ENCODE data around the gene SOHLH1. TPM values are rescaled to one million over a fixed set of nuclear protein-coding genes. Genes with fewer than 3 reads are reported as not detected.

The SOHLH1 gene
- total RNA-seq, 4 donors from 2014 or later, result not detected

- Histone ChIP-seq H3K4me3 (no peak overlapping the region), H3K27me3 (no peaks in the 10 kb centered on the region), H3K9me3 (no peaks in the 10 kb centered on the region), H3K4me1 (no peaks in the 10 kb centered on the region), H3K27ac (no peak overlapping the region), H3K36me3 (no peaks in the 10 kb centered on the region)
- DNase-seq, result no peak
- TF ChIP-seq POLR2A (IDR thresholded peaks at IDR 0.05), result no peak
- TF ChIP-seq, protein P1, sequence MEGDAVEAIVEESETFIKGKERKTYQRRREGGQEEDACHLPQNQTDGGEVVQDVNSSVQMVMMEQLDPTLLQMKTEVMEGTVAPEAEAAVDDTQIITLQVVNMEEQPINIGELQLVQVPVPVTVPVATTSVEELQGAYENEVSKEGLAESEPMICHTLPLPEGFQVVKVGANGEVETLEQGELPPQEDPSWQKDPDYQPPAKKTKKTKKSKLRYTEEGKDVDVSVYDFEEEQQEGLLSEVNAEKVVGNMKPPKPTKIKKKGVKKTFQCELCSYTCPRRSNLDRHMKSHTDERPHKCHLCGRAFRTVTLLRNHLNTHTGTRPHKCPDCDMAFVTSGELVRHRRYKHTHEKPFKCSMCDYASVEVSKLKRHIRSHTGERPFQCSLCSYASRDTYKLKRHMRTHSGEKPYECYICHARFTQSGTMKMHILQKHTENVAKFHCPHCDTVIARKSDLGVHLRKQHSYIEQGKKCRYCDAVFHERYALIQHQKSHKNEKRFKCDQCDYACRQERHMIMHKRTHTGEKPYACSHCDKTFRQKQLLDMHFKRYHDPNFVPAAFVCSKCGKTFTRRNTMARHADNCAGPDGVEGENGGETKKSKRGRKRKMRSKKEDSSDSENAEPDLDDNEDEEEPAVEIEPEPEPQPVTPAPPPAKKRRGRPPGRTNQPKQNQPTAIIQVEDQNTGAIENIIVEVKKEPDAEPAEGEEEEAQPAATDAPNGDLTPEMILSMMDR (IDR thresholded peaks at IDR 0.05), result no peak
Observed at GRCh38 chr9:135745189-135745588, 45.9 kb upstream of the SOHLH1 start.

GRCh38 chr9:135744333-135745070 is 45.2 kb upstream of the SOHLH1 start:
- no peaks in the 10 kb centered on the region for H3K4me1 ChIP-seq
- H3K27me3 ChIP-seq, result no peaks in the 10 kb centered on the region

DNA sequence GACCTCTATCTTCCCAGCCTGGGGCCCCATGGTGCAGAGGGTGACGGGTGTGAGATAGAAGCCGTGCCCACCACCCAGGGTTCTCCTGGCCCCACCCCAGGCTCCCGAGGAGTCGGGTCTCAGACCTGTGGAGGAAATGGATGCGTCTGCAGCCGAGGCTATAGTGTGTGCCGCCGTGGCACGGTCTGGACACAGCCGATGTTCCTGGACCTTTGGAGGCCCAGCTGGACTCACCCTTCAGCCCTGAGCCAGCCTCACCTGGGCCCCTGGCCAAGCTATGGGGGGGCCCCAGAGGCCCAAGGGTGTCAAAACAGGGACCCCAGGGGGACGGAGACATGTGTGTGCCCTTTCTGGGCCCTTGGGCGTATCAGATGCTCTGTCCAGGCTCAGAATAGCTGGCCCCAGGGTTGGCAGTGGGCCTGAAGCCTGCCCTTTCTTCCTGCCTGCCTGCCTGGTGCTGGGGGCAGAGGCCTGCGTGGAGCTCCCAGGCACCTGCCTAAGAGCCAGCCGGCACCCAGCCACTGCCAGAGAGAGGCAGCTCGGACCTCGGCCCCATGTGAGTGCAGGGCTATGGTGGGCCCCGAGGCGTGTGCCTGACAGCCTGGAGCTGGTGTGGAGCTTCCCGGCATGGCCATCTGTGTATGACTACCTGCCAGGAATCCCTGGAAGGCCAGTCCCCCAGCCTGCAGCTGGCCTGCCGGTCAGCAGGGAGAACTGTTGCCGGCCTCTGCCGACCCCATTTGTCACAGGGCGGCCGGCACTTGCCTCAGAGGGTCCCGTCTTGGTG is 44.5 kb upstream of the SOHLH1 start:
- H3K4me3 ChIP-seq, result no peak overlapping the region
- no peaks in the 10 kb centered on the region for H3K4me1 ChIP-seq
- no peak overlapping the region for H3K27ac ChIP-seq
- DNase-seq, result no peak
- H3K9me3 ChIP-seq, result no peaks in the 10 kb centered on the region
- no peaks in the 10 kb centered on the region for H3K36me3 ChIP-seq
- H3K27me3 ChIP-seq, result no peaks in the 10 kb centered on the region
- TF ChIP-seq POLR2A (IDR thresholded peaks at IDR 0.05), result no peak
- TF ChIP-seq, protein P1 (IDR thresholded peaks at IDR 0.05), result no peak

More at GRCh38 chr9:135744333-135745070, 45.2 kb upstream of the SOHLH1 start:
- H3K36me3 ChIP-seq, result no peaks in the 10 kb centered on the region
- H3K4me3 ChIP-seq, result no peak overlapping the region
- H3K27ac ChIP-seq, result no peak overlapping the region
- H3K9me3 ChIP-seq, result no peaks in the 10 kb centered on the region
- TF ChIP-seq, protein P1 (IDR thresholded peaks at IDR 0.05), result no peak
- no peak for TF ChIP-seq POLR2A (IDR thresholded peaks at IDR 0.05)
- no peak for DNase-seq

GRCh38 chr9:135743021-135743420 is 43.7 kb upstream of the SOHLH1 start:
- no peaks in the 10 kb centered on the region for H3K36me3 ChIP-seq
- no peaks in the 10 kb centered on the region for H3K4me1 ChIP-seq
- no peak overlapping the region for H3K27ac ChIP-seq
- H3K27me3 ChIP-seq, result no peaks in the 10 kb centered on the region
- DNase-seq, result no peak
- H3K4me3 ChIP-seq, result no peak overlapping the region
- H3K9me3 ChIP-seq, result no peaks in the 10 kb centered on the region
- TF ChIP-seq, protein P1 (IDR thresholded peaks at IDR 0.05), result no peak
- no peak for TF ChIP-seq POLR2A (IDR thresholded peaks at IDR 0.05)

- no peaks in the 10 kb centered on the region for H3K4me1 ChIP-seq
- H3K9me3 ChIP-seq, result no peaks in the 10 kb centered on the region
- no peak for DNase-seq
- H3K4me3 ChIP-seq, result no peak overlapping the region
- TF ChIP-seq POLR2A (IDR thresholded peaks at IDR 0.05), result no peak
- TF ChIP-seq, protein P1 (IDR thresholded peaks at IDR 0.05), result no peak
- no peaks in the 10 kb centered on the region for H3K27me3 ChIP-seq
- H3K27ac ChIP-seq, result no peak overlapping the region
- H3K36me3 ChIP-seq, result no peaks in the 10 kb centered on the region
Observed at GRCh38 chr9:135741276-135742219, 42.3 kb upstream of the SOHLH1 start.

All from Peyer's patch (tissue), 4 donors.